Lower leg skin (tissue), 4 donors: ENCODE results near the gene SMAD6. TPM values are rescaled to one million over a fixed set of nuclear protein-coding genes. Genes with fewer than 3 reads are reported as not detected.

Experiments used
- DNase-seq, 2 donors: peaks; one replicate each; pipeline ENCODE4 v3.0.0-alpha.2; 2019; ENCODE audit warnings: low spot score in 2 of 2
- H3K4me3 ChIP-seq: fragments of 200-600 bp; sonication (generic); 2 replicates; pipeline ENCODE4 v1.5.1; 2017; ENCODE audit warnings: mild to moderate bottlenecking, low read depth; ENCODE audit not compliant: poor library complexity, severe bottlenecking
- POLR2A ChIP-seq, 2 donors: fragments of 450-650 bp; IDR thresholded peaks; one replicate each; pipeline ENCODE4 v1.6.1; 2016 to 2017; ENCODE audit warnings: antibody characterized with exemption in 2 of 2, mild to moderate bottlenecking in 1 of 2, moderate library complexity in 1 of 2
- WGBS, 2 donors: methylation state at CpG; one replicate each; pipeline ENCODE4 v1.1.5; 2018; 5-methylcytosine and 5-hydroxymethylcytosine counted together
- intact Hi-C: fragments of 100-400 bp; cut with DNase I; formaldehyde crosslinking; loops from one replicate; pipeline ENCODE4 v1.15.0; 2023; ENCODE audit warnings: low total_unique reads
- total RNA-seq, 4 donors: library from RNA; depleted of rRNA; stranded (reverse); fragments of >200 nt; gene quantifications; one replicate each; pipeline ENCODE4 v1.1.0, GENCODE V29; 2016
- TF ChIP-seq, protein P1 (sequence below), 3 donors: fragments of 450-650 bp; IDR thresholded peaks; one replicate each; pipeline ENCODE4 v1.5.1; 2016; ENCODE audit warnings: antibody characterized with exemption in 3 of 3, mild to moderate bottlenecking in 3 of 3, moderate library complexity in 2 of 3

SMAD6 gene
- total RNA-seq, 4 donors from 2014 or later: 2.0 to 9.1 (median 6.7) TPM

GRCh38 chr15:66764072-66764786 is 62.2 kb downstream of the SMAD6 start:
- intact Hi-C loops: no loop called here
- H3K4me3 ChIP-seq: no peak overlapping the region
- TF ChIP-seq, protein P1, sequence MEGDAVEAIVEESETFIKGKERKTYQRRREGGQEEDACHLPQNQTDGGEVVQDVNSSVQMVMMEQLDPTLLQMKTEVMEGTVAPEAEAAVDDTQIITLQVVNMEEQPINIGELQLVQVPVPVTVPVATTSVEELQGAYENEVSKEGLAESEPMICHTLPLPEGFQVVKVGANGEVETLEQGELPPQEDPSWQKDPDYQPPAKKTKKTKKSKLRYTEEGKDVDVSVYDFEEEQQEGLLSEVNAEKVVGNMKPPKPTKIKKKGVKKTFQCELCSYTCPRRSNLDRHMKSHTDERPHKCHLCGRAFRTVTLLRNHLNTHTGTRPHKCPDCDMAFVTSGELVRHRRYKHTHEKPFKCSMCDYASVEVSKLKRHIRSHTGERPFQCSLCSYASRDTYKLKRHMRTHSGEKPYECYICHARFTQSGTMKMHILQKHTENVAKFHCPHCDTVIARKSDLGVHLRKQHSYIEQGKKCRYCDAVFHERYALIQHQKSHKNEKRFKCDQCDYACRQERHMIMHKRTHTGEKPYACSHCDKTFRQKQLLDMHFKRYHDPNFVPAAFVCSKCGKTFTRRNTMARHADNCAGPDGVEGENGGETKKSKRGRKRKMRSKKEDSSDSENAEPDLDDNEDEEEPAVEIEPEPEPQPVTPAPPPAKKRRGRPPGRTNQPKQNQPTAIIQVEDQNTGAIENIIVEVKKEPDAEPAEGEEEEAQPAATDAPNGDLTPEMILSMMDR (IDR thresholded peaks at IDR 0.05): no peak
- no peak for TF ChIP-seq POLR2A (IDR thresholded peaks at IDR 0.05)
- WGBS, 2 donors: 66 to 69% methylated on average over 12 of the region's 12 CpGs
- no peak for DNase-seq

DNA sequence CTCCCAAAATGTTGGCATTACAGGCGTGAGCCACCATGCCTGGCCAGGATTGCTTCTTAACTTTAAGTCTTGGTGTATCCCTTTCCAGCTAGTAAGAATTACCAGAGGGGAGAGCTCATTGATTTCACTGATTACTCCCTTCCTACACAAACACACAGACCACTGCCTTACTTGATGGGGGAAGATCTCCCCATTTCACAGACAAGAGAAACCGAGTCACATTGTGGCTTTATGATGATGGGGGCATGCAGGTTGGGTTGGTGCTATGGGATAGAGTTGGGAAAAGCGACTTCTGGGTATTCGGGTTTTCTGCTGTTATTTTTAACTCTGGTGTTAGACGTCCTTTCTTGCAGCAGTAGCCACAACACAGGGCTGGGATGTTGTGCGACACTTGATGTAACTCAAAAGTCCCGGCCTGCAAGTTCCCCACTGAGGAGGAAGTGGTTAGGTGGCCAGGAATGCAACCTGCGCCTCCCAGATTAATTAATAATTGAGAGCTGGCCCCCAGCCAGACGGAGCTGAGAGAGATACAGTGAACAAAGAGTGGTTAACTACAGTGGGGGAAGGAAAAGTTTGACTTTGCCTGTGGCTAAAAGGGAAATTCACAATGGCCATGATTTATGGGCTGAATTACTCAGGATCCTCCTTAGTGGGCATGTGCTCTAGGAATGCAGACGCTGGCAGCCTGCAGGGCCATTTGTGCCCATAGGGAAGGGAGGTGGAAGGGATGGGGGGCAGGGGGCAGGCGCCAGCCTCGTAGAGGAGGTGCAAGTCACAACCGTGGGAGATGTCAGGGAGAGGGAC is 63.6 kb downstream of the SMAD6 start:
- no peak overlapping the region for H3K4me3 ChIP-seq
- DNase-seq: peak in 1 of 2 donors; percentile 37
- TF ChIP-seq, protein P1 (IDR thresholded peaks at IDR 0.05): no peak
- TF ChIP-seq POLR2A (IDR thresholded peaks at IDR 0.05): no peak
- intact Hi-C loops: no loop called here
- WGBS, 2 donors: 27 to 36% methylated on average over 13 of the region's 13 CpGs

GRCh38 chr15:66766282-66767230 is 64.5 kb downstream of the SMAD6 start:
- H3K4me3 ChIP-seq: no peak overlapping the region
- TF ChIP-seq, protein P1 (IDR thresholded peaks at IDR 0.05): no peak
- TF ChIP-seq POLR2A (IDR thresholded peaks at IDR 0.05): no peak
- DNase-seq: no peak
- WGBS, 2 donors: 58 to 61% methylated on average over 7 of the region's 7 CpGs
- intact Hi-C loops: no loop called here

- 70 to 77% methylated on average over 3 of the region's 3 CpGs for WGBS, 2 donors
- no peak for DNase-seq
- no peak overlapping the region for H3K4me3 ChIP-seq
- intact Hi-C loops: no loop called here
- TF ChIP-seq, protein P1 (IDR thresholded peaks at IDR 0.05): no peak
- no peak for TF ChIP-seq POLR2A (IDR thresholded peaks at IDR 0.05)
These were observed 65.2 kb downstream of the SMAD6 start for GRCh38 chr15:66767240-66767659.

DNA sequence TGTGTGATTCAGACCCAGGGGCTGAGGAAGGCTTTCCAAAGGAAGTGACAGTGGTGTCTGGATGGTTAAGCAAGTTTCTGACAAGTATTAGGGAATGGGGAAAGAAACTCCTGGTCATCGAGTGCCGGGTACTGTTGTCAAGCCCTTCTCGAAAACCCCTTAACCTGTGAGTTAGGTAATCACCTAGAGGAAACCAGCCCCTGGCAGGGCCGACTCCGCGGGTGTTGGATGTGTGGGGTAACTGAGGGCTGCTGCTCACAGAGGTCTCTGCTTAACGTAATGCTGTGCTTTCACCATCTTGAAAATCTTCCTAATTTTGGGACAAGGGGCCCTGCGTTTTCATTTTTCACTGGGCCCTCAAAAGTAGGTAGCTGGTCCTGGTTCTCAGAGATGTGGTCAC is 67.0 kb downstream of the SMAD6 start:
- intact Hi-C loops: no loop called here
- TF ChIP-seq, protein P1 (IDR thresholded peaks at IDR 0.05): no peak
- no peak for TF ChIP-seq POLR2A (IDR thresholded peaks at IDR 0.05)
- no peak overlapping the region for H3K4me3 ChIP-seq
- no peak for DNase-seq
- 95 to 97% methylated on average over 8 of the region's 8 CpGs for WGBS, 2 donors
